Measurements from ENCODE around the gene CDKL2. TPM values are rescaled to one million over a fixed set of nuclear protein-coding genes. Genes with fewer than 3 reads are reported as not detected.

The CDKL2 gene
- total and polyA plus RNA-seq, 8 donors: 0.19 to 11.6 (median 0.52) TPM; not detected in 2

GRCh38 chr4:75555294-75556164, 74.8 kb downstream of the CDKL2 start, which contains the start of gene ODAPH:
Gene ODAPH, plus strand, starts transcription at chr4:75556066. Its CDS starts 17 bp downstream, at chr4:75556083.
- no peak for TF ChIP-seq POLR2AphosphoS5 (IDR thresholded peaks at IDR 0.05)
- TF ChIP-seq POLR2A (IDR thresholded peaks at IDR 0.05): no peak
- no peak for TF ChIP-seq CTCF (IDR thresholded peaks at IDR 0.05)
- no peak for TF ChIP-seq EP300 (IDR thresholded peaks at IDR 0.05)
- intact Hi-C loops (cut with DNase I; ENCODE audit: low total_unique reads): no loop called here
- Histone ChIP-seq H3K36me3 (no peaks in the 10 kb centered on the region), H3K9me3 (no peaks in the 10 kb centered on the region), H3K4me1 (no peaks in the 10 kb centered on the region), H3K27ac (no peak within 1 kb of the TSS), H3K27me3 (peaks cover 0 to 6% (median 0%) of the 10 kb centered on the region in 3 donors), H3K4me3 (no peak within 1 kb of the TSS)
- WGBS, 5 donors: 45 to 61% (median 50%) methylated on average over 9 of the region's 9 CpGs
- peak in 1 of 2 donors; percentile 8 for DNase-seq

- no peak for DNase-seq
- intact Hi-C loops (cut with DNase I; ENCODE audit: low total_unique reads): no loop called here
- Histone ChIP-seq H3K27me3 (peaks cover 0 to 2% (median 0%) of the 10 kb centered on the region in 3 donors), H3K4me3 (no peak overlapping the region), H3K4me1 (no peaks in the 10 kb centered on the region), H3K9me3 (no peaks in the 10 kb centered on the region), H3K36me3 (no peaks in the 10 kb centered on the region), H3K27ac (no peak overlapping the region)
- TF ChIP-seq POLR2A (IDR thresholded peaks at IDR 0.05) (no peak), EP300 (IDR thresholded peaks at IDR 0.05) (no peak), POLR2AphosphoS5 (IDR thresholded peaks at IDR 0.05) (no peak), CTCF (IDR thresholded peaks at IDR 0.05) (no peak)
These were observed 77.9 kb downstream of the CDKL2 start for GRCh38 chr4:75552452-75552851.

- intact Hi-C loops (cut with DNase I; ENCODE audit: low total_unique reads): no loop called here
- H3K27ac ChIP-seq: no peak overlapping the region
- peaks cover 0 to 18% (median 16%) of the 10 kb centered on the region in 4 donors for H3K36me3 ChIP-seq
- H3K4me3 ChIP-seq: no peak overlapping the region
- TF ChIP-seq CTCF (IDR thresholded peaks at IDR 0.05) (no peak), POLR2A (IDR thresholded peaks at IDR 0.05) (no peak), EP300 (IDR thresholded peaks at IDR 0.05) (no peak), POLR2AphosphoS5 (IDR thresholded peaks at IDR 0.05) (no peak)
- no peaks in the 10 kb centered on the region for H3K27me3 ChIP-seq
- DNase-seq: no peak
- H3K4me1 ChIP-seq: no peaks in the 10 kb centered on the region
- no peaks in the 10 kb centered on the region for H3K9me3 ChIP-seq
- WGBS, 5 donors: 85 to 92% (median 89%) methylated on average over 2 of the region's 2 CpGs
These were observed 81.3 kb downstream of the CDKL2 start for GRCh38 chr4:75549019-75549418.

- 64 to 73% (median 69%) methylated on average over 15 of the region's 15 CpGs for WGBS, 5 donors
- no peak overlapping the region for H3K4me3 ChIP-seq
- peaks cover 0 to 28% (median 20%) of the 10 kb centered on the region in 4 donors for H3K36me3 ChIP-seq
- H3K9me3 ChIP-seq: no peaks in the 10 kb centered on the region
- intact Hi-C loops (cut with DNase I; ENCODE audit: low total_unique reads): no loop called here
- H3K27me3 ChIP-seq: no peaks in the 10 kb centered on the region
- no peaks in the 10 kb centered on the region for H3K4me1 ChIP-seq
- TF ChIP-seq EP300 (IDR thresholded peaks at IDR 0.05) (no peak), POLR2A (IDR thresholded peaks at IDR 0.05) (no peak), POLR2AphosphoS5 (IDR thresholded peaks at IDR 0.05) (no peak), CTCF (IDR thresholded peaks at IDR 0.05) (no peak)
- no peak overlapping the region for H3K27ac ChIP-seq
- DNase-seq: peak; percentile 31 to 43
These were observed 82.5 kb downstream of the CDKL2 start for GRCh38 chr4:75547647-75548387.
